Activated T-cell treated with anti-CD3 and anti-CD28 coated beads for 1 hour (primary cell): Measurements from ENCODE around the gene NRP1.

ENCODE experiments used
- DNase-seq: peaks from one replicate; pipeline ENCODE4 v3.0.0-alpha.2; 2020; ENCODE audit warnings: low read depth

The NRP1 gene

DNA sequence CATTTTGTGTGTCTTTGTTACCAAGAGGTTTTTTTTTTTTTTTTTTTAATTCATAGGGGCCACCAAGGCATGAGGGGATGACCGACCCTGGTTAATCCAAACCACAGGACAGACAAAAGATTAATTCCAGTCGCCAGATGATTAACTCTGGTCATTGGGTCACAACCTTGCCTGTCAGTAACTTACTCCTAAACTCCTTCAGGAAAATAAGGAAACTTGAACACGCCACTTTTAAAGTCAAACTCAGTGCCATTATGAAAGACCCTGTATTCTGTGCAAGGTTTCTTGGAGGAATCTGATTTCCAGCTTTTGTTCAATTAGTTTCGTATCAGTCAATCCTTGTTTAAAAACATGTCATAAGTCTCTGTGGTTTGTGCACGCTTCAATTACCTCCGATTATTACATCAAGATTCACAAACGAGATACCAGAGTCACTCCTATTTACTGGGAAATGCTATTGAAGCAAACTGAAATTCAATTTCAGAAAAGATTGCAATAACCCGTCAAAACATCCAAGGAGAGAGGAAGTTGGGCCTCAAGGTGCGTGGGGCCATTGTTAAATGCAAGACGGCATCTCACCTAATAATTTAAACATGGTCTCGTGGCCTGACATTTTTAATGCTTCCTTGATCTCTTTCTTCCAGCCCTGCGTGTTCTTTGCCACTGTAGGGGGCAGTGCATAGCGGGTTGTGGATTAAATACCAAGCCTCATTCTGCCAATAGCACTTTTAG is 44.0 kb downstream of the NRP1 start:
- no peak for DNase-seq

DNA sequence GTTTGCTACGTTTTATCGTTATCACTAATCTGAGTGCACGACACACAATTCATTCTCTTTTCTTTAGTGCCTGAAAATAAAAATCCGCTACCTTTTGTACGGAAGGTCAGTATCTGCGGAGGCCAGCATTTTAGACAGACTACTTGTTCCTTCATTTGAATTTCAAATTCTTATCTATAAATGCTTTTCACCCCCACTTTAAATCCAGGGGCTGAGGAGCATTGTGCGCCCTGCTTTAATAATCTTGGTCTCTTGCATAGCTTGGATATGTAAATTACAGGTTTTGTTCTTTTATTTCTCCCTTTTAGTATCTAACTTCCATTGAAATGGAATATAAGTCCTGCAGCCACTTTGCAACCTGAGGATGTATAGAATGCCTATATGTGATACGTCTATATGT is 44.7 kb downstream of the NRP1 start:
- DNase-seq = no peak

DNA sequence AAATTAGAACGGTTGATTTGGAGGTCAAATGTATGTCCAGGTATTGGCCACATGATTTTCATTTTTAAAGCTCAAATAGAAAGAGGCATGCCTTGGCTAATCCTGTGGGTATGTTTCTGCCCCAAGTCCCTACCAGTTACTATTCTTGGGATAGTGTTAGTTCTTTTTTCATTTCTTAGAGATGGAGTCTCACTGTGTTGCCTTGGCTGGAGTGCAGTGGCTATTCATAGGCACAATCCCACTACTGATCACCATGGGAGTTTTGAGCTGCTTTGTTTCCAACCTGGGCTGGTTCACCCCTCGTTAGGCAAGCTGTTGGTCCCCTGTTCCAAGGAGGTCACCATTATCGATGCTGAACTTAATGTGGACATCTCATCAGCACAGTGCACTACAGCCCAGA is 46.3 kb downstream of the NRP1 start:
- DNase-seq = no peak

DNA sequence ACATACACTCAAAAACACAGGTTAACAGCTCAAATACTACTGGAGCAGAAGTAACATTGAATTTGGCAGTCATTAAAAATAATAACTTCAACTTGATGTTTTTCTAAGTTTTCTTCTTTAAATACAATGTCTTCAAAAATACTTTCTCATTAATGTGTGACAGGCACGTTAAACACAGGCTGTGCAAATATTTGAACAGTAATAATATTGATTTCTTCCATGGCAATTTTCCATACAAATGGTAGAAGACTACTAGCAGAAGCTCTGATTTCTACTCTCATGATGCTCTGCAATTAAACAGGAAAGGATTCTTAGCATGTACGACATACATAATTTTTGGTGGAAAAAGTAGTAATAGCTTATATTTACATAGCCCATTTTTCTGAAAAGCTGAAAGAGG is 47.4 kb downstream of the NRP1 start:
- no peak for DNase-seq

DNA sequence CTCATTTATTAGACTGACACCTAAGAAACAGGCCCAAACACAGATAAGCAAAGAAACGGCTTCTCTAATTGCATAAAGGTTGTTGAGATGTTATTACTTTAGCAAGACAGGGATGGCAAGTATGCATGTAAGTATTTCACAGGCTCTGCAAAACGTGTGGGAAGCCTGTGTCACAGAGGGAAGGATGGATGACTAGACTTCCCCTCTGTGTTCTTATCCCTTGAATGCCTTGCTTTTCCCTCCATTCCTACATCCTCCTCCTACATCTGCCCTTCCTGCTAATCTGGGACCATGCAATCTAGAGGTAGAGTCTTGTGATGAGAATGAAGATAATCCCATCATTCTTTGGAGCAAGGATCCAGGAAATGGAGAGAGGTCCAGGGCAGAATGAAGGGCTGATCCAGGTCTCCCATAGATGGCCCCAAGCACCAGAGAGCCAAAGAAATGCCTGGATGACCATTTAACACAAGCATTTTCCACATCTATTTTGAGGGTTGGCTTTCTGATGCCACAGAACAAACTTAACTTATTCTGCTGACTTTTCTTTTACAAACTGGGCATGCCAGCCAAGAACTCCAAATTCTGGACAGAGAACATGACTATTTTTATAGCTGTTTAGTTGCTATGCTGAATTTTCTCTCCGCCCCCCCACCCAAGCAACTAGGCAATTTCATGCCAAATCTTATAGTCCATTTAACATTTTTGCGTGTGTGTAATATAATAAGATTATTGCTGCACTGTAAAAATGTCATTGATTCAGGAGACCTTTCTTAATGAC is 48.1 kb downstream of the NRP1 start:
- no peak for DNase-seq

DNA sequence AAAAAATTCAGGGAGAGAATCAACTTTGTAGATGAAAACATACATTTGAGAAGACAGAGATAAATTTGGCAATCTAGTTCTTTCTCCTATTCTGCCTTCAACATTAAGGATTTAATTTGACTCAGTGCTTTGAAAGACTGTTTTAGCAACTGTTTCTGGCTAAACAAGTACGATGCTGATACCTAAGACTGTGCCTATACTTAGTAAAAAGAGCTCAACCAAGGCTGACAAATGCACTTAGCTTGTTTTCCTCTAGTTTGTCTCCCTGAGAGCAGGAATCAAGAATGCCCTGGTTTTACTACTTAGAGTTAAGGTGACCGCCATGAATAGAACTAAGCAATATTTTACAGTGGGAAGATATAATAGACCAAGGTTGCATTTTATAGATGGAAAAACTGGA is 49.5 kb downstream of the NRP1 start:
- no peak for DNase-seq

DNA sequence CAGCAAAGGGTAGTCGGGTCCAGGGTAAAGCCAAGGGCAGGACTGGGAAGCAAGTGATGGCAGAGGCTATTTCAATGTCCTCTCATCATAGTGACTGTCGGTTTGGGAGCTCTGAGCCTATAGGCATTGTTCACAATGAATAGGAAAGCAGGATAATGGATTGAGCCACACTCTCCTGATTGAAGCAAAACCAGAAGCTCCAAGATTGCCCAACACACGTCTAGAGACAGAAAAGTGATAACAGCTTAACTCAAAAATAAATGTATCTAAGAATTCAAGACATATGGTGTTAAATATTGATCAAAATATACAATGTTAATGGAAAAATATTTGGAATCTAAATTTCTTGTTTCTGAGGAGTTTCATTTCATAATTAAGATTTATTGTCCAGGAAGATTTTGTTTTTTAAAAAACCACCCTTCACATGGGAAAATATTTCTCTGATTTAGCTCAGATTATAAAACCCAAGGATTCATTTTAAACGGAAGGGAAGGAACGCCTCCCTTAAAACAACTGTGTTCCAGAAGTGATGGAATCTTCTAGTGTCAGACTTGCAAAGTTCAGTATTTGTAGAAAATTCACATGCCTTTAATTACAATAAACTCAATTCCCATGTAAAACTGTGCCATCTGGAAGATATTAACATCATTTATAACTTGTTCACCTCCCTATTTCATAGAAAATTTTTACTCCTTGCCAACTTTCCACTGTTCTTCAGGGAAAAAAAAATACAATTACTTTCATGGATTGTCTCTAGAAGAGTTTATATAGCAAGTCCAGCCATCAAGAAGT is 54.5 kb downstream of the NRP1 start:
- no peak for DNase-seq

DNA sequence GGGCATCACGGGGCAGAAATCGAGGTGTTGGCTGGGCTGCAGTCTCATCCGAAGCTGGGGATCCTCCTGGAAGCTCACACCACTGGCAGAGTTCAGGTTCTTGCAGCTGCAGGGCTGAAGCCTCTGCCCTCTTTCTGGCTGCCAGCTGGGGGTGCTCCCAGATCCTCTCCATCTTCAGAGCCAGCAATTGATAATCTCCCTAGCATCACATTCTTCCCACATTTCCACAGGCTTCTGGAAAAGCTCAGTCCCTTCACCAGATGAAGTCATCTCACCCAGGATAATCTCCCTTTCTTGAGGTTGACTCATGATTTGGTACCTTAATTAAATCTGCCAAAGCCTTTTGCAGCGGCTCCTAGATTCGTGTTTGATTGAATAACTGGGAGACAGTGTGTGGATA is 55.2 kb downstream of the NRP1 start:
- no peak for DNase-seq

DNA sequence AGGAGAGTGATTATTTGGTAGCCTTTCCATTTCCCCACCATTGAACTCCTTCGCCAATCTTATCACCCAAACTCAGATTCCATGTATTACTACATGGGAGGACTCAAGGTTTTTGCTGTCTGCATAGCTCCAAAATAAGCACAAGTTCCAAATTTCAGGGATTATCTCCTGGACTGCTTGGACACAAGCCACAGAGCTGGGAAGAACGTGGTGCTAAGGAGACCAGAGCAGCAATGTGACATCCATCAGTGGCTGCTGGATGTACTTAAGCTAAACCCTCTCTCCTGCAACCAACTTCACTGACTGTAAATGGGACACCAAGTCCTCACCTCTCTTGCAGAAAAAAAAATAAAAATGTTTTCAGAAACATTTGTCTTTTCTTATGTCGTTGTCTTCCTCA is 56.3 kb downstream of the NRP1 start:
- DNase-seq = no peak

DNA sequence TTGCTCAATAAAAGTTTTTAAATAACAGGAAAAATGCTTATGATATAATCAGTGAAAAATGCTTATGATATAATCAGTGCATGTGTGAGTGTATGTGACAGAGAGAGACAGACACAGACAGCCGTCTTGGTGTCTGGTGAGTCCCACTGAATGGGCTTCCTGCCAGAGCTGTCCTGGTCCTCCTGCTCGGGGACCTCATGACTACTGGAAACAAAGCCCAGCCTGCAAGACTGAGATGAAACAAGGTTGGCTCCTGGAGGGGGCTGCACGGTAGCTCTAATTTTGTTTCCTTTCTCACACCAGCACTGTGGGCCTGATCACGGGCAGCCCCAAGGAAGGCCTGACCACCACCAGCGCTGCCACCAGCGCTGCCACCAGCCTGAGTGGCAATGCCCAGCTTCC is 57.3 kb downstream of the NRP1 start:
- DNase-seq = no peak

DNA sequence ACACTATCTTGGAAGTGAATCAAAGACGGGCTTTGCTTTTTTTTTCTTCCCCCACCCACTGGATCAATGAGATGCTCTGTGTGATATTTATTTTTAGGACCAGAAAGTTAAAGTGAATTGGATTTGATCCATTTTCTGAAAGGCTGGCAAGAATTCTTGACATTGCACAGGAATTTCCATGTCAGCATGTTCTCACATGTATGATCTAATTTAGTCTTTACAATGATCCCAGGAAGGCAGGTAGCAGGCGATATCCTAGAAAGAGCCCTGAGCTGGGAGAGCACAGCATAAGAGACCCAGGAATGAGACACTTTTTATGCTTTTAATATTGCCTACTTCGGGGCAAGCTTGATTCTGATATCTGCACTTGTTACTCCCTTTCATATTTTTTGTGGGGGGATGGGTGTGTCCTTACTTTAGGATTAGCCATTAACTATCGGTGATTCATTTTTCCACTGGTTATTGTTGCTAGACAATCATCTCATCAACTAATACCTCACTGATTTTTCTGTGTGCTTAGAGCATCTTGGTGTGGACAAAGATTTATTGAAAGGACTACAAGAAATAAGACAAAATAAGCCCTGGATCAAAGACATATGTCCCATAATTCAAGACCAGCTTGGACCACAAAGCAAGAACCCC is 58.1 kb downstream of the NRP1 start:
- DNase-seq = no peak

DNA sequence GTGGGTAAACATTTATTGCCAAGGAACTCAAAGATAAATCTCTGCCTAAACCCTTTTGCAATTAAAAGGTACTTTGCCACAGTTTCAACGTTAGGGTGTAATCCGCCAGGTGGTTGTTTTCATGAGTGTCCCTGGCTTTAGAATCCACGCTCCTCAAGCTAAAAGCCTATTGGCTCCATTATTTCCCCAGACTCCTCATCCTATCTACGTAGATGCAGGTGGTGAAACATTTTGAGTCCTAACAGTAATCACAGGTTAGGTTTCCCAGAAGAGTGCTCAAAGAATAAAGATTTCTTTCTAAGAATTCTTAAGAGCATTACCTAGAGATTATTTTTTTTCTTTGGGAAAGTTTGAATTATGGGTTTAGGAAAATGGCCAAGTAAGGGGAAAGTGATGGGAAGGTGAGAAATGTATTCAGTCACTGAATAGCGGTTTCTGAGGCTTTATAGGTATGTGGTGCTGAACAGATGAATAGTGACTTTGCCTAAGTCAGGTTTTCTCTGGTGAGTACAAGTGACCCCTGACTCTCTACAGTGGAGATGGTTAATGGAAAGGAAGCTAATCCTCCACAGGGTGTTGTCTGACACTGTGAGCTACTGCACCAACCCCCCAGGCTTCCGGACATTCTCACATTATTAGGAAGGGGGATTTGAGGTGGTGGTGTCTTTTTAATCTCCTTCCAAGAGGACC is 60.2 kb downstream of the NRP1 start:
- DNase-seq = no peak

DNA sequence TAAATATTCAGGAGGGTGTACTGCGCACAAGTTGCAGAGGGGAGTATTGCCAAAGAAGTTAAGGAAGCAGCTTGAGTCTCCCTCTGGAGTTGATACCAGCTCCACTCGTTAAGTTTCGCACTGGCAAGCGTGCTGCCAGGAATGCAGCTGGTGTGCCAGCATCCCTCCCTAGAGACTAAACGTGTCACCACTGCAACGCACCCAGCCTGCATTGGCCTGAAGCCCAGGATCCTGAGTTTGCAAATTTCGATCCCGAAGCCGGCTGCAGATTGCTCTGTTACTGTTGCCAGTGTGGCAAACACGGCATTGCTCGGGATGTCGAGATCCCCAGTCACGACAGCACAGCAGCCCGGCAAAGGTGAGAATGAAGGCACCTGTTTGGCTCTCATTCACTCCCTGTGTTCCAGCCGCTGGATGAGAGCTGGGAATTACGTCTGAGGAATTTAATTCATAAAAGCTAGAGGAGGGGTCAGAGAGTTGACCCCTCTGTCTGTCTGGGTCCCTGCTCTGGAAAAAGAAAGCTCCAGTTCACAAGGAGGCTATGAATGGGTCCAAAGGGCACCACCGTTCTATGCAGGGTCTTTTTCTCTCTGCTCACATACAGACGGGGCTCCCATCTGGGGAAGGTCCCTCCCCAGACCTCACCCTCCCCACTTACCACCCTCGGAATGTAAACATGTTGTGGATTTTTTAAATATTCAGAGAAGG is 61.0 kb downstream of the NRP1 start:
- DNase-seq = no peak

DNA sequence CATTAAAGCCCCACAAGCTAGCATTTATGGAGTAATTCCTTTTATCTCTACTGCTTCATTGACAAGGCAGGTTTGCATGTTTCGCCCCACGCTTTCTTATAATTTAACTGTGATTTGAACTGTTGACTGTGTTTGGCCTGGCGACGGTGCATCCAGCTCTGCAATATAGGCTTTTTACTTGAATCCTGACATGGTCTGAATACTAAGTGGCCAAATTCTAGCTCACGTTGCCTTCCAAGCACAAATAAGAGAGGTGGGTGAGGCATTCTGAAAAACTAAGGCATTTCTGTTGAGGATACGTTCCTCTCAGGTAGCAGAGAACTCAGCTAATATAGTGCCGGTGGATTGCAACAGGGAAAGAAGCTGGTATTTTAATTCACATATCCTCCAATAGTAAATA is 61.8 kb downstream of the NRP1 start:
- DNase-seq = no peak

DNA sequence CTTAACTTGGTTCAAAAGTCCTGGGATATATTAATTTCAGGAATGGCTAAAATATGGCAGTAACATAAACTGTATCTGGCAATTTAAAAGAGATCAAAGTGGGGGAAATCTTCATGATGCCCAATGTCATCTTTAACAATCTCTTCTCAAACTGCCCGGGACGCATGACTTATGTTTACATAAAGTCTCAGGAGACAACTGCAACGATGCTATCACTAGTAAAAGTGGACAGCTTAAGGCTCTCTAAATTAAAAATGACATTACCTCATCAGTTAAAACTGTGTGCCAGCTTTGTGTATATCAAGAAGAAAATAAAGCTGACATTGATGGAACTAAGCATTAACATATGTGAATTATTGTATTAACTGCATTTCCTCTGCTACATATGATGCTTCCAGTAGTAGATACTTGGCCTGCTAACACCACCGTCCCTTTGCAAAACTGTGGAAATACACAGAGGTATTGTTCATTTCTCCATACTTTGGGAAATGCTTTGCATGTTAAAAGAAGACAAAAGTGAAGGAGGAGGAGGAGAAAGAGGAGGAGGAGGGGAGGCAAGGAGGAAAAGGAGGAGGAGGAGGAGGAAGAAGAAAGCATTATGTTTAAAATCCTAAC is 62.4 kb downstream of the NRP1 start:
- DNase-seq = no peak

DNA sequence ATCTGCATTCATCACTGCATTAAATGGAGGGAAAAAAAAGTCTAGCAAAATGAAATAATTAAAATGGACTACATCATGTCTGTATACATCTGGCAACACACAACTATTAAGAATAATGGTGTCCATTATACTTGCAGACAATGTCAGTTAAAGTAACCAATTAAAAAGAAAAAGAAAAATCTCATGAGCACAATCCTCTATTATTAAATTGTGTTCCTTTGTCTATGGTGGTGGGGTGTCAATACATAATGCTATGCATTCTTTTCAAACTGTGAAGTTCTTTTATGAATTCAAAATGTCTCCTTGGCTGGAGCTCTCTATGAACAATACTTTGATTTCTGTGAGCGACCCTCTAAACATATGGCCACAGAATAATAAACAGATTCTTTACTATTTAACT is 63.5 kb downstream of the NRP1 start:
- DNase-seq = no peak

DNA sequence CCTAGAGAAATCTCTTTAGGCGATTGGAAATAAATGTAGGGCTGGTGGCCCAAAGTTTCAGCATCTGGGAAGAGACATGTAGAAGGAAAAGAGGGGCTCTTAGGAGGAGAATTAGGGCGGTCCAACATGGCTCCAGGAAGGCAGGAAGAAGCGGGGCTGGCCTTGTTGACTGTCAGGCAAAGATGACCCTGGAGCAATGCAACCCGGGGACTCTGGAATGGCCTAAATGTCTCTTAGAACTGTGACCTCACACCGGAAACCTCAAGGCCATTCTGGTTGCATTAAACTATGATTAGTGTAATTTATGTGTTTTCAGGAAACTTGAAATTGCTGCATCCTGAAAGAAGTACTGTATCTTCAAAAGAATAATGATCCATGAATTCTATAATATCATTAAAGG is 66.8 kb downstream of the NRP1 start:
- no peak for DNase-seq

DNA sequence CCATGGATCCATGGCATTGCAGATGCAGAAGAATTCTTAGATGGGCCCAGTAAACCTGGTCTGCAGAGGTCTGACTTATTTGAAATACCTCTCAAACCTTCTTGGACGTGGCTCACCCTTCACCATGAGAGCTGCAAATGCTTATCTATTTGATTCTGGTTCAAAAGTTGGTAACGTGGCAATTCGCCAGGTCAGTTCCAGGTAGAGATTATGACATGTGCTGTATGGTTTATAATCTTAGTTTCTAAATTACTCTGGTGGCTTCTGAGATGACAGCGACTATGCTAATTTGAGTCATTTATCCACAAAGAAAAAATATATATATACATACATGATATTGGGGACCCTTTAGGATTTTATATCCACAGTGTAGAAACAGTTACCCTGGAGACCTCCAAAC is 68.8 kb downstream of the NRP1 start:
- no peak for DNase-seq

DNA sequence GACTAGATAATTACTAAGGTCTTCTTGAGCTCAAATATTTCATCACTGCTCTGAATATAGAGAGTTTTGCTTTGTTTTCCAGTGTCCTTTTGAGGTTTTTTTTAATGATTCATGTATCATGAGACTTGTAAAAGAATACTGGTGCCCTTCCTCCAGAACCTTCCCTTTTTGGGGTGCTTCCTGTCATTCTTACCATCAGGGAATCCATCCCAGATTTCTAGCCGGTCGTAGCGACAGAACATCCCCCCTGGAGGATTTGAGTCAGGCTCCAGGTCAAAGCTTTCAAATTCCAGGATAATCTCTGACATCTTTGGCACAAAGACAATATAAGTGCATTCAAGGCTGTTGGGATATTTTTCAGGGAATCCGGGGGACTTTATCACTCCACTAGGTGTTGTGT is 71.0 kb downstream of the NRP1 start:
- no peak for DNase-seq

DNA sequence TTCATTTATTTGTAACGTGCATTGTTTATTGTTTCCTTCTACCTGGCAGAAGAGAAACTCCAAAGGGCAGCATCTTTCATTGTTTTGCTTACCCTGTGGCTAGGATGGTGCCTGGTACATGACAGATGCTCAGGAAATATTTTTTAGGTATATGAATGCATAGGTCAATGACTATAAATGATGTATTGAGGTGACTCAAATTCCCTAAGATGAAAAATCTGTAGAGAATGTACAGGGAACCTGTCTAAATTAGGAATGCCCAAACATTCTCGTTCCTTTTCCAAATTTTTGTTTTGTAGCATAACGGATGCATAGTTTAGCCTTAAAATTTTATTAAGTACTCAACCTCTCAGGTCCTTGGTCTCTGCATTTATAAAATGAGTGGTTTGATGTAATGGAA is 71.6 kb downstream of the NRP1 start:
- no peak for DNase-seq
